Psoas muscle (tissue), 8 donors: ENCODE results near the gene ALS2. TPM values are rescaled to one million over a fixed set of nuclear protein-coding genes. Genes with fewer than 3 reads are reported as not detected.
"Not testable (repeated sequence)": the region's sequence is repeated elsewhere in the genome, so short reads cannot be mapped to it uniquely, and the experiment has no call there.

Experiments
- ATAC-seq, 4 donors: fragments of 200-7000 bp; cut with Tn5 transposase; one replicate each; pipeline ENCODE4 v1.9.1; 2020; ENCODE audit warnings: moderate library complexity in 3 of 4, mild to moderate bottlenecking in 2 of 4
- DNase-seq, 2 donors: peaks; one replicate each; pipeline ENCODE4 v3.0.0-alpha.2; 2020
- H3K27ac ChIP-seq: fragments of 200-600 bp; one replicate; pipeline ENCODE4 v1.8.0; 2022
- H3K27me3 ChIP-seq, 3 donors: fragments of 200-600 bp in 1 of 3; one replicate each; pipeline versions ENCODE4 v1.6.1 to v1.8.0; 2013 to 2022; ENCODE audit warnings: low read length in 2 of 3, mild to moderate bottlenecking in 2 of 3, moderate library complexity in 1 of 3; ENCODE audit not compliant: insufficient read depth in 3 of 3
- H3K36me3 ChIP-seq, 2 donors: fragments of 200-600 bp in 1 of 2; one replicate each; pipeline versions ENCODE4 v1.6.1 to v1.8.0; 2013 to 2022; ENCODE audit warnings: low read depth in 1 of 2, mild to moderate bottlenecking in 1 of 2, moderate library complexity in 1 of 2; ENCODE audit not compliant: insufficient read depth in 1 of 2
- H3K4me1 ChIP-seq: fragments of 200-600 bp; one replicate; pipeline ENCODE4 v1.8.0; 2022
- H3K4me3 ChIP-seq: fragments of 200-600 bp; one replicate; pipeline ENCODE4 v1.8.0; 2022; ENCODE audit warnings: mild to moderate bottlenecking
- H3K9me3 ChIP-seq: fragments of 200-600 bp; one replicate; pipeline ENCODE4 v1.8.0; 2022
- WGBS, 3 donors: extraction: QIAGEN DNeasy Blood & Tissue Kit; methylation state at CpG; one replicate each; pipeline versions ENCODE4 v1.1.6 to v1.1.7; 2013; 5-methylcytosine and 5-hydroxymethylcytosine counted together
- intact Hi-C, 2 donors: fragments of 100-400 bp; cut with DNase I; formaldehyde crosslinking; loops; one replicate each; pipeline versions ENCODE4 v1.11.0 to v1.14.2; 2022
- polyA plus RNA-seq, 3 donors: library from polyadenylated mRNA; stranded (reverse); fragments of 200-250 nt; gene quantifications; one replicate each; pipeline ENCODE4 v1.2.3, GENCODE V29; 2013
- total RNA-seq, 4 donors: library from RNA; stranded (reverse); fragmentation: NEBNext Ultra II Directional in 2 of 4; extraction: Animal tissue kit (Norgen Biotek cat#: 25700) in 2 of 4; gene quantifications; one replicate each; pipeline versions ENCODE4 v1.2.1 to v1.2.4, GENCODE V29; 2021 to 2023
- TF ChIP-seq, protein P1 (sequence below): fragments of 200-600 bp; IDR thresholded peaks from one replicate; pipeline ENCODE4 v1.8.0; 2022; ENCODE audit warnings: antibody characterized with exemption
- donor health status: healthy with polysubstance abuse.
- donor health status: DM: no; HTN: no; CAD: no; lungs with moderate emphysema.
- donor health status: Bipolar disorder and iron deficiency.
- donor health status: healthy.
- donor health status: DM: yes; HTN: yes; CAD: no.
- donor health status: DM: no; HTN: no; CAD: no.
- donor health status: DM: no; HTN: no; CAD: no.
- donor health status: DM: yes; HTN: yes; CAD: no.

ALS2 gene
- total and polyA plus RNA-seq, 7 donors = 6.3 to 26.4 (median 18.9) TPM

- H3K9me3 ChIP-seq = no peaks in the 10 kb centered on the region
- no peak overlapping the region for H3K27ac ChIP-seq
- H3K4me1 ChIP-seq = peaks cover 5% of the 10 kb centered on the region
- no peaks in the 10 kb centered on the region for H3K36me3 ChIP-seq
- TF ChIP-seq, protein P1, sequence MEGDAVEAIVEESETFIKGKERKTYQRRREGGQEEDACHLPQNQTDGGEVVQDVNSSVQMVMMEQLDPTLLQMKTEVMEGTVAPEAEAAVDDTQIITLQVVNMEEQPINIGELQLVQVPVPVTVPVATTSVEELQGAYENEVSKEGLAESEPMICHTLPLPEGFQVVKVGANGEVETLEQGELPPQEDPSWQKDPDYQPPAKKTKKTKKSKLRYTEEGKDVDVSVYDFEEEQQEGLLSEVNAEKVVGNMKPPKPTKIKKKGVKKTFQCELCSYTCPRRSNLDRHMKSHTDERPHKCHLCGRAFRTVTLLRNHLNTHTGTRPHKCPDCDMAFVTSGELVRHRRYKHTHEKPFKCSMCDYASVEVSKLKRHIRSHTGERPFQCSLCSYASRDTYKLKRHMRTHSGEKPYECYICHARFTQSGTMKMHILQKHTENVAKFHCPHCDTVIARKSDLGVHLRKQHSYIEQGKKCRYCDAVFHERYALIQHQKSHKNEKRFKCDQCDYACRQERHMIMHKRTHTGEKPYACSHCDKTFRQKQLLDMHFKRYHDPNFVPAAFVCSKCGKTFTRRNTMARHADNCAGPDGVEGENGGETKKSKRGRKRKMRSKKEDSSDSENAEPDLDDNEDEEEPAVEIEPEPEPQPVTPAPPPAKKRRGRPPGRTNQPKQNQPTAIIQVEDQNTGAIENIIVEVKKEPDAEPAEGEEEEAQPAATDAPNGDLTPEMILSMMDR = no peak
- H3K27me3 ChIP-seq = no peaks in the 10 kb centered on the region
- no peak for DNase-seq
- intact Hi-C loops = no loop called here
- ATAC-seq = no peak
- H3K4me3 ChIP-seq = no peak overlapping the region
- WGBS, 3 donors = 80 to 89% (median 89%) methylated on average over 4 of the region's 4 CpGs
Observed at GRCh38 chr2:201809633-201810032, 28.9 kb upstream of the ALS2 start.

- DNase-seq = no peak
- Histone ChIP-seq H3K27ac (no peak overlapping the region), H3K9me3 (no peaks in the 10 kb centered on the region), H3K4me3 (no peak overlapping the region), H3K36me3 (no peaks in the 10 kb centered on the region), H3K4me1 (peaks cover 5% of the 10 kb centered on the region), H3K27me3 (no peaks in the 10 kb centered on the region)
- TF ChIP-seq, protein P1 = no peak
- no peak for ATAC-seq
- intact Hi-C loops = no loop called here
- WGBS, 3 donors = 45 to 66% (median 65%) methylated on average over 2 of the region's 2 CpGs
Observed at GRCh38 chr2:201808027-201808426, 27.3 kb upstream of the ALS2 start.

DNA sequence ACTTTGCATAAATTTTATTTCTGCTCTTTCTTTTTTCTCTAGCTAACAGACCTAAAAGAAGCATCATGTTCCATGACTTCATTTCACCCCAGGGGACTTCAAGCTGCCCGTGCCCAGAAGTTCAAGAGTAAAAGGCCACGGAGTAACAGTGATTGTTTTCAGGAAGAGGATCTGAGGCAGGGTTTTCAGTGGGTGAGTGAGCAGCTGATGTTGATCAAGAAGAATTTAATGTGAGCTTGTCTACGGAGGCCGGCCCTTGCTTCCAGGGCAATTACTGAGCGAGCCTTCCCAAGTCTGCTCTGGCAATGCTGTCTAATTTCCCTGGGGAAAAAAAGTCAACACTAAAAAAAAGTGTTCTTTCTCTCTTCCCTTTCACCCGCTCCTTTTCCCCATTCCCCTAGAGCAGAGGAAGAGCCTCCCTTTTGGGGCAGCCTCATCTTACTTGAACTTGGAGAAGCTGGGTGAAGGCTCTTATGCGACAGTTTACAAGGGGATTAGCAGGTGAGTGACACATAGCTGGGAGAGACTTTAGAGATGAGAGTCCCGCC lies 26.8 kb upstream of the ALS2 start:
- H3K4me1 ChIP-seq = peaks cover 5% of the 10 kb centered on the region
- intact Hi-C loops = no loop called here
- H3K27me3 ChIP-seq = no peaks in the 10 kb centered on the region
- H3K36me3 ChIP-seq = no peaks in the 10 kb centered on the region
- DNase-seq (peak; percentile 40 to 61), ATAC-seq (peak in 2 of 4 donors; percentile 64 to 67)
- H3K4me3 ChIP-seq = no peak overlapping the region
- no peaks in the 10 kb centered on the region for H3K9me3 ChIP-seq
- TF ChIP-seq, protein P1 = no peak
- no peak overlapping the region for H3K27ac ChIP-seq
- WGBS, 3 donors = 27 to 39% (median 30%) methylated on average over 8 of the region's 8 CpGs

DNA sequence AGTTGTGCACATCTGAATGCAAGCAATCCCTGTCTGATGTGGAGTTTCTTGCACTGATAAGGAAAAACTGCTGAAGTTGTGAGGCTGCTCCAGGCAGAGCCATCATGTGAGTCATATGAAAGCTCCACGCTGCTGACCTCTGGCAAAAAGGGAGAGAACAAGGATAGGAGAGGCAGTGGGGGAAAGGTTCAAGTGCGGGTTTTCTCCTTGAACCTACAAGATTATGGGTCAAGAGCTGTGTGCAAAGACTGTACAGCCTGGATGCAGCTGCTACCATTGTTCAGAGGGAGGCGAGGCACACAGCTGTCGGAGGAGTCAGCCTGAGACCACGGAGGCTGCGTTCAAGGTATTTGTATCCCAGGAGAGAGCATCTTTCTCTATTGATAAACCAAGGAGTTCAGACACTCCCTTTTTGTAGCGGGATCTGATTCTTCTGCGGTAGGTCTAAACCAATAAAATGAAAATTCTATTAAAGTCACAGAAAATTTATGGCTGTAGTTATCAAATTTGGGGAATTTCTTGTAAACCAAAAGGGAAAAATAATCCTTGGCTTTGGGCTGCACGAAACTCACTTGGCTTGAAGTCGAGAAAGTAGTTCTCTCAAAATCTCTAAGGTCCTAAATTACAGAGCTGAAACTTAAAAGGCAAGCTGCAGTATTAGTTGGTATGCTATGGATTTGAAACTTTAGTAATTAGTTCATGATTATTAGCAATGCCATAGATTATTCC lies 25.9 kb upstream of the ALS2 start, which contains the start of gene CDK15:
Gene CDK15, plus strand, starts transcription at position 96 of the 729 bp plus-strand sequence. Its CDS starts 128 bp downstream, at position 224.
- no peaks in the 10 kb centered on the region for H3K27me3 ChIP-seq
- DNase-seq = no peak
- H3K27ac ChIP-seq = no peak within 1 kb of the TSS
- 36 to 38% (median 36%) methylated on average over 10 of the region's 10 CpGs for WGBS, 3 donors
- intact Hi-C loops = no loop called here
- peak in 3 of 4 donors; percentile 45 to 56 (median 54) for ATAC-seq
- no peaks in the 10 kb centered on the region for H3K9me3 ChIP-seq
- H3K4me1 ChIP-seq = peaks cover 5% of the 10 kb centered on the region
- no peaks in the 10 kb centered on the region for H3K36me3 ChIP-seq
- H3K4me3 ChIP-seq = no peak within 1 kb of the TSS
- TF ChIP-seq, protein P1 = no peak

DNA sequence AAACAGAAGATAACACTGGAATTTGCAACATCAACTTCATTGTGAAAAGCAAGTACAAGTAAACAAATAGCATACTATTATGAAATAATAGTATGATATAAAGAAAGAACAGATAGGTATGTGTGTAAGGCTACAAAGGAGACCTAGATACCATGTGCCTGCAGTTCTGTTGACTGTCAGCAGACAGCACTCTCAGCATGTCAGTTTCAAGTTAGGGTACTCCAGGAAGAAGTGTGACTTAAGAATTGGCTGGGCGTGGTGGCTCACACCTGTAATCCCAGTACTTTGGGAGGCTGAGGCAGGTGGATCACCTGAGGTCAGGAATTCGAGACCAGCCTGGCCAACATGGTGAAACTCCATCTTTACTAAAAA lies 18.2 kb upstream of the ALS2 start:
- not testable (repeated sequence) for H3K9me3 ChIP-seq, H3K4me3 ChIP-seq, H3K27me3 ChIP-seq, H3K36me3 ChIP-seq, H3K4me1 ChIP-seq, ATAC-seq, DNase-seq, H3K27ac ChIP-seq
- intact Hi-C loops = loop anchor here (5.0 kb wide), 2 partner anchors 238 to 378 kb away; no protein-coding TSS in a partner anchor
- WGBS, 3 donors = 55 to 77% (median 75%) methylated on average over 2 of the region's 2 CpGs
